K562 (cell line): ENCODE measurements around the gene PPP1R13L. TPM values are rescaled to one million over a fixed set of nuclear protein-coding genes. Genes with fewer than 3 reads are reported as not detected.

ENCODE experiments used
- CREB3L1 ChIP-seq: fragments of 450-650 bp; IDR thresholded peaks from 2 replicates; pipeline ENCODE4 v1.6.1; 2014; ENCODE audit warnings: low read depth, mild to moderate bottlenecking, moderate library complexity, borderline replicate concordance
- DACH1 ChIP-seq: fragments of 450-650 bp; IDR thresholded peaks from 2 replicates; pipeline ENCODE4 v1.6.1; 2018; ENCODE audit not compliant: partially characterized antibody
- E2F4 ChIP-seq: sonication (generic); formaldehyde crosslinking; IDR thresholded peaks from 2 replicates; pipeline ENCODE4 v1.8.0; 2022; ENCODE audit warnings: mild to moderate bottlenecking, low read depth, missing genetic modification reagents
- FOXA1 ChIP-seq: fragments of 450-650 bp; IDR thresholded peaks from 2 replicates; pipeline ENCODE4 v1.6.1; 2016; ENCODE audit warnings: mild to moderate bottlenecking, borderline replicate concordance
- HDAC6 ChIP-seq: IDR thresholded peaks from 2 replicates; pipeline ENCODE4 v1.6.1; 2012; ENCODE audit warnings: low read depth, mild to moderate bottlenecking, control low read depth, inconsistent platforms, low read length, moderate library complexity
- MGA ChIP-seq: fragments of 450-650 bp; IDR thresholded peaks from 2 replicates; pipeline ENCODE4 v1.6.1; 2016; ENCODE audit warnings: mild to moderate bottlenecking, moderate library complexity
- POLR2AphosphoS2 ChIP-seq: IDR thresholded peaks from 2 replicates; pipeline ENCODE4 v1.6.1; 2012; ENCODE audit warnings: low read length, improper control_type of control experiment
- RBM17 ChIP-seq: fragments of 200-400 bp; formaldehyde crosslinking; IDR thresholded peaks from 2 replicates; pipeline ENCODE4 v1.6.1; 2017; ENCODE audit warnings: low read depth, mild to moderate bottlenecking, low read length, borderline replicate concordance
- RFX1 ChIP-seq: fragments of 450-650 bp; IDR thresholded peaks from 2 replicates; pipeline ENCODE4 v1.6.1; 2016; ENCODE audit warnings: mild to moderate bottlenecking, moderate library complexity
- SMAD1 ChIP-seq: fragments of 150-350 bp; IDR thresholded peaks from 2 replicates; pipeline ENCODE4 v1.6.1; 2014; ENCODE audit warnings: low read length, low read depth; ENCODE audit not compliant: partially characterized antibody
- ZKSCAN3 ChIP-seq: fragments of 250-450 bp; sonication (Bioruptor Pico); IDR thresholded peaks from 2 replicates; pipeline ENCODE4 v1.4.0; 2020
- ZNF707 ChIP-seq: fragments of 250-450 bp; sonication (Bioruptor Pico); conservative IDR thresholded peaks from 2 replicates; pipeline ENCODE4 v1.8.0; 2022; ENCODE audit warnings: inconsistent platforms, mild to moderate bottlenecking, moderate library complexity
- ZNF717 ChIP-seq: fragments of 250-450 bp; sonication (Bioruptor Pico); IDR thresholded peaks from 2 replicates; pipeline ENCODE4 v1.5.0; 2021
- polyA plus RNA-seq, 8 experiments: library from polyadenylated mRNA; depleted of rRNA in 4 of 8; stranded (reverse) in 5 of 8; unstranded in 3 of 8; fragments of >200 nt; fragmentation: Nextera tagmentation in 2 of 8; fragmentation: Illumina TruSeq in 1 of 8; extraction: Ambion mirVana in 2 of 8; extraction: Trizol in 1 of 8; gene quantifications; 2 replicates each; pipeline versions ENCODE4 v1.2.1 to v1.2.3, GENCODE V29; 2011 to 2014; ENCODE audit warnings: inconsistent platforms in 1 of 8, missing spikeins in 1 of 8
- total RNA-seq, 7 experiments: library from RNA; depleted of rRNA in 6 of 7; stranded (reverse); fragments of >200 nt in 6 of 7; fragmentation: Illumina TruSeq in 2 of 7; extraction: Trizol in 2 of 7; gene quantifications; 2 replicates each; pipeline versions ENCODE4 v1.2.1 to v1.2.3, GENCODE V29; 2011 to 2021; ENCODE audit warnings: low replicate concordance in 1 of 7
- TF ChIP-seq, protein P1 (sequence below): fragments of 250-450 bp; sonication (Bioruptor Pico); IDR thresholded peaks from 2 replicates; pipeline ENCODE4 v1.8.0; 2021; ENCODE audit warnings: moderate library complexity, mild to moderate bottlenecking, inconsistent platforms

Gene PPP1R13L
- total and polyA plus RNA-seq, 9 of the 15 experiments (the other 6 are each of a cell fraction or from before 2014, with no cell fraction given): 0.32 to 6.7 (median 2.0) TPM

GRCh38 chr19:45405435-45406225 is 761 bp upstream of the PPP1R13L start (continued):
- TF ChIP-seq ZKSCAN3 (CRISPR knock-in tag) (no peak), FOXA1 (no peak), SMAD1 (no peak), POLR2AphosphoS2 (no peak), RFX1 (no peak), CREB3L1 (peak; percentile 92), DACH1 (no peak), ZNF707 (CRISPR knock-in tag) (no peak), MGA (peak; percentile 78), E2F4 (CRISPR knock-in tag) (no peak), RBM17 (no peak), ZNF717 (CRISPR knock-in tag) (no peak), HDAC6 (no peak)
- TF ChIP-seq, protein P1, sequence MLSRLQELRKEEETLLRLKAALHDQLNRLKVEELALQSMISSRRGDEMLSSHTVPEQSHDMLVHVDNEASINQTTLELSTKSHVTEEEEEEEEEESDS (CRISPR knock-in tag): no peak
